CD14-positive monocyte (primary cell): ENCODE data around the gene BNC2. TPM values are rescaled to one million over a fixed set of nuclear protein-coding genes. Genes with fewer than 3 reads are reported as not detected.

Experiments
- DNase-seq, 3 donors: peaks; one replicate each; pipeline ENCODE4 v3.0.0-alpha.2; 2011 to 2022
- H2AFZ ChIP-seq: 2 replicates; pipeline ENCODE4 v1.6.0; 2012; ENCODE audit warnings: mild to moderate bottlenecking, low read depth, low read length, inconsistent platforms; ENCODE audit not compliant: insufficient read depth, poor library complexity, severe bottlenecking
- H3K27ac ChIP-seq, 2 donors: 1 replicate in 1 of 2; 2 replicates in 1 of 2; pipeline ENCODE4 v1.5.1; 2012 to 2013; ENCODE audit warnings: low read length in 2 of 2, control low read depth in 1 of 2, inconsistent platforms in 1 of 2, low read depth in 1 of 2, mild to moderate bottlenecking in 1 of 2
- H3K27me3 ChIP-seq, 2 donors: one replicate each; pipeline versions ENCODE4 v1.6.0 to v1.6.1; 2011 to 2013; ENCODE audit warnings: low read length in 2 of 2; ENCODE audit not compliant: control insufficient read depth in 2 of 2, insufficient read depth in 2 of 2
- H3K36me3 ChIP-seq, 2 donors: replicated peaks in 1 of 2; 1 replicate in 1 of 2; 2 replicates in 1 of 2; pipeline versions ENCODE4 v1.5.1 to v1.6.1; 2012 to 2013; ENCODE audit warnings: low read length in 2 of 2, control low read depth in 1 of 2, inconsistent platforms in 1 of 2, mild to moderate bottlenecking in 1 of 2; ENCODE audit not compliant: insufficient read depth in 2 of 2, control insufficient read depth in 1 of 2
- H3K4me1 ChIP-seq, 2 donors: 1 replicate in 1 of 2; 2 replicates in 1 of 2; pipeline versions ENCODE4 v1.5.1 to v1.6.1; 2012 to 2013; ENCODE audit warnings: low read length in 2 of 2, control low read depth in 1 of 2, inconsistent platforms in 1 of 2, mild to moderate bottlenecking in 1 of 2, moderate library complexity in 1 of 2; ENCODE audit not compliant: insufficient read depth in 2 of 2, control insufficient read depth in 1 of 2
- H3K4me2 ChIP-seq: replicated peaks from 2 replicates; pipeline ENCODE3; 2012; ENCODE audit warnings: low read length, moderate library complexity, mild to moderate bottlenecking; ENCODE audit not compliant: poor library complexity, severe bottlenecking; ENCODE audit errors: extremely low read depth
- H3K4me3 ChIP-seq, 3 experiments: fragments of 200-600 bp in 1 of 3; sonication (generic) in 1 of 3; replicated peaks in 1 of 3; 1 replicate in 2 of 3; 2 replicates in 1 of 3; pipeline ENCODE4 v1.5.1; 2011 to 2013; ENCODE audit warnings: low read length in 3 of 3, mild to moderate bottlenecking in 3 of 3, control low read depth in 2 of 3, low read depth in 2 of 3, inconsistent platforms in 1 of 3, moderate library complexity in 1 of 3
- H3K79me2 ChIP-seq: 2 replicates; pipeline ENCODE4 v1.6.0; 2012; ENCODE audit warnings: mild to moderate bottlenecking, control low read depth, inconsistent platforms, low read length, moderate library complexity; ENCODE audit not compliant: insufficient read depth
- H3K9ac ChIP-seq: 2 replicates; pipeline ENCODE4 v1.6.0; 2017; ENCODE audit warnings: low read length, mild to moderate bottlenecking; ENCODE audit not compliant: insufficient read depth, poor library complexity, severe bottlenecking
- H3K9me3 ChIP-seq, 2 donors: replicated peaks in 1 of 2; 1 replicate in 1 of 2; 2 replicates in 1 of 2; pipeline versions ENCODE4 v1.5.1 to v1.6.1; 2012 to 2013; ENCODE audit warnings: low read length in 2 of 2, control low read depth in 1 of 2; ENCODE audit not compliant: control insufficient read depth in 1 of 2, insufficient read depth in 1 of 2
- H4K20me1 ChIP-seq: 2 replicates; pipeline ENCODE4 v1.6.0; 2012; ENCODE audit warnings: mild to moderate bottlenecking, low read length, control low read depth, moderate library complexity; ENCODE audit not compliant: insufficient read depth
- H3K27ac Mint-ChIP-seq, 7 donors: one replicate each; pipeline ENCODE4 v1.8.0; 2020; ENCODE audit warnings: mild to moderate bottlenecking in 7 of 7, mixed read lengths in 7 of 7, moderate library complexity in 6 of 7, inconsistent platforms in 2 of 7
- H3K27me3 Mint-ChIP-seq, 3 donors: one replicate each; pipeline ENCODE4 v1.8.0; 2021 to 2022; ENCODE audit warnings: low read depth in 3 of 3, mild to moderate bottlenecking in 3 of 3, mixed read lengths in 3 of 3, moderate library complexity in 3 of 3, inconsistent platforms in 1 of 3
- H3K36me3 Mint-ChIP-seq, 2 donors: one replicate each; pipeline ENCODE4 v1.8.0; 2020; ENCODE audit warnings: mixed read lengths in 2 of 2, inconsistent platforms in 1 of 2, mild to moderate bottlenecking in 1 of 2
- H3K4me1 Mint-ChIP-seq: one replicate; pipeline ENCODE4 v1.8.0; 2020; ENCODE audit warnings: mild to moderate bottlenecking, mixed read lengths
- H3K4me3 Mint-ChIP-seq, 2 donors: one replicate each; pipeline ENCODE4 v1.8.0; 2020; ENCODE audit warnings: mild to moderate bottlenecking in 2 of 2, mixed read lengths in 2 of 2, moderate library complexity in 1 of 2
- H3K9me3 Mint-ChIP-seq, 7 donors: one replicate each; pipeline ENCODE4 v1.8.0; 2020 to 2022; ENCODE audit warnings: mixed read lengths in 7 of 7, mild to moderate bottlenecking in 6 of 7, moderate library complexity in 6 of 7, inconsistent platforms in 2 of 7
- WGBS: methylation state at CpG from one replicate; pipeline ENCODE4 v1.1.5; 2013; ENCODE audit warnings: missing lambda C conversion rate; ENCODE audit not compliant: insufficient coverage; 5-methylcytosine and 5-hydroxymethylcytosine counted together
- intact Hi-C, 2 donors: fragments of 100-400 bp; cut with micrococcal nuclease; formaldehyde crosslinking; loops; one replicate each; pipeline versions ENCODE4 v1.15.0 to v1.15.1; 2023
- polyA plus RNA-seq, 3 donors: library from polyadenylated mRNA; depleted of rRNA in 1 of 3; unstranded in 2 of 3; stranded (reverse) in 1 of 3; fragments of 300-500 nt in 2 of 3; fragments of >200 nt in 1 of 3; fragmentation: Illumina TruSeq in 2 of 3; gene quantifications; 1 replicate in 2 of 3; 2 replicates in 1 of 3; pipeline ENCODE4 v1.2.3, GENCODE V29; 2012 to 2021
- TF ChIP-seq, protein P1 (sequence below): fragments of 200-600 bp; IDR thresholded peaks from one replicate; pipeline ENCODE4 v1.8.0; 2022; ENCODE audit warnings: antibody characterized with exemption, mild to moderate bottlenecking

The BNC2 gene
- polyA plus RNA-seq, 3 donors: 0.01 TPM; not detected in 2

DNA sequence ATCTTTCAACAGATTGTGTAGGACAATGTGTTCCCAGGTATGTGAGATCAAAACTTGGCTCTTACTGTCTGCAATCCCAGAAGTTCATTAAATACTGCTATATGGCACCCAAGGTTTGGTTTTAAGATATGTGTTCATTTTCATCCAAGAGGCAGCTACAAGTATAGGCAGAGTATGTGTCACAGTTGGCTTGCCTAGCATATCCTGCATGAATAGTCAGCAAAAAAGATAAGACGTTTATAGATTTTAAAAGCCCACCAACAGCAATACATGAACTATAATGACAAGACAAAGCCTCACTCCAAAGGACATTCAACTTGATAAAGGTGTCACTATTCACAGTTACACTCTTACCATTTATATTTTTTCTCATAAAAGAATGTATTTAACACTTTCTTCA, 99.1 kb downstream of the BNC2 start:
- Histone ChIP-seq H3K9ac (no peak overlapping the region), H3K9me3 (no peaks in the 10 kb centered on the region), H3K4me2 (no peak overlapping the region), H4K20me1 (no peaks in the 10 kb centered on the region), H3K79me2 (no peaks in the 10 kb centered on the region), H2AFZ (no peak overlapping the region), H3K27ac (no peak overlapping the region), H3K4me3 (no peak overlapping the region), H3K36me3 (no peaks in the 10 kb centered on the region), H3K27me3 (no peaks in the 10 kb centered on the region), H3K4me1 (no peaks in the 10 kb centered on the region)
- H3K4me3 Mint-ChIP-seq: no peak overlapping the region
- no CpG with 5 or more reads among the region's 1 CpG for WGBS
- H3K4me1 Mint-ChIP-seq: no peaks in the 10 kb centered on the region
- intact Hi-C loops: no loop called here
- H3K9me3 Mint-ChIP-seq: peaks cover 0 to 8% (median 1%) of the 10 kb centered on the region in 7 donors
- TF ChIP-seq, protein P1, sequence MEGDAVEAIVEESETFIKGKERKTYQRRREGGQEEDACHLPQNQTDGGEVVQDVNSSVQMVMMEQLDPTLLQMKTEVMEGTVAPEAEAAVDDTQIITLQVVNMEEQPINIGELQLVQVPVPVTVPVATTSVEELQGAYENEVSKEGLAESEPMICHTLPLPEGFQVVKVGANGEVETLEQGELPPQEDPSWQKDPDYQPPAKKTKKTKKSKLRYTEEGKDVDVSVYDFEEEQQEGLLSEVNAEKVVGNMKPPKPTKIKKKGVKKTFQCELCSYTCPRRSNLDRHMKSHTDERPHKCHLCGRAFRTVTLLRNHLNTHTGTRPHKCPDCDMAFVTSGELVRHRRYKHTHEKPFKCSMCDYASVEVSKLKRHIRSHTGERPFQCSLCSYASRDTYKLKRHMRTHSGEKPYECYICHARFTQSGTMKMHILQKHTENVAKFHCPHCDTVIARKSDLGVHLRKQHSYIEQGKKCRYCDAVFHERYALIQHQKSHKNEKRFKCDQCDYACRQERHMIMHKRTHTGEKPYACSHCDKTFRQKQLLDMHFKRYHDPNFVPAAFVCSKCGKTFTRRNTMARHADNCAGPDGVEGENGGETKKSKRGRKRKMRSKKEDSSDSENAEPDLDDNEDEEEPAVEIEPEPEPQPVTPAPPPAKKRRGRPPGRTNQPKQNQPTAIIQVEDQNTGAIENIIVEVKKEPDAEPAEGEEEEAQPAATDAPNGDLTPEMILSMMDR: no peak
- peaks cover 0 to 3% (median 0%) of the 10 kb centered on the region in 3 donors for H3K27me3 Mint-ChIP-seq
- no peak for DNase-seq
- H3K36me3 Mint-ChIP-seq: no peaks in the 10 kb centered on the region
- no peak overlapping the region for H3K27ac Mint-ChIP-seq

DNA sequence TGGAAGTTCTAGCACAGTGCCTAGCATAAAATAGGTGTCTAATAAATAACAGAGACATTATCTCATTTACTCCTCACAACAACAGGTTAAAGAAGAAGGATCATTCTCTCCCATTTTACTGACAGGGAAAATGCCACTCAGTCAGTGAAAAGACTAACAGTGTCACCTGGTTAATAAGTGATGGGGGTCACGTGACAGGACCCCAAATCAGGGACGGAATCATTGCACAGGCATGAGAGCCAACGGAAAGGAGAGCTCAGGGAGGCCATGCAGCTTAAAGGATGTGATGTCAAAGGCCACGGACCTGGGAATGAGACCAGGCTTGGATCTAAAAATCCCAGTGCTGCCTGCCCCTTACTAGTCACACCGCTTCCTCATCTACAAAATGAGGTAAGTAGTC, 101.2 kb downstream of the BNC2 start:
- Histone ChIP-seq H3K4me2 (no peak overlapping the region), H3K4me3 (no peak overlapping the region), H3K36me3 (no peaks in the 10 kb centered on the region), H2AFZ (no peak overlapping the region), H3K4me1 (no peaks in the 10 kb centered on the region), H3K9me3 (no peaks in the 10 kb centered on the region), H3K27ac (no peak overlapping the region), H3K9ac (no peak overlapping the region), H3K79me2 (no peaks in the 10 kb centered on the region), H4K20me1 (no peaks in the 10 kb centered on the region), H3K27me3 (no peaks in the 10 kb centered on the region)
- intact Hi-C loops: no loop called here
- TF ChIP-seq, protein P1: no peak
- H3K4me3 Mint-ChIP-seq: no peak overlapping the region
- no peak for DNase-seq
- H3K27ac Mint-ChIP-seq: peak overlapping the region in 1 of 7 donors; percentile 16
- peaks cover 0 to 6% (median 2%) of the 10 kb centered on the region in 7 donors for H3K9me3 Mint-ChIP-seq
- H3K27me3 Mint-ChIP-seq: peaks cover 0 to 3% (median 0%) of the 10 kb centered on the region in 3 donors
- H3K36me3 Mint-ChIP-seq: no peaks in the 10 kb centered on the region
- 98% methylated on average over 3 of the region's 5 CpGs for WGBS
- no peaks in the 10 kb centered on the region for H3K4me1 Mint-ChIP-seq
